K562 (cell line): ENCODE data around the gene LRPAP1. TPM values are rescaled to one million over a fixed set of nuclear protein-coding genes. Genes with fewer than 3 reads are reported as not detected.

Source experiments
- ATAC-seq: fragments of 200-7000 bp; cut with Tn5 transposase; 3 replicates; pipeline ENCODE4 v1.9.1; 2020; ENCODE audit warnings: moderate library complexity
- BruUV-seq: library from RNA; stranded (reverse); fragments of 400-500 nt; replicated peaks from 2 replicates; lab custom pipeline; 2021; lab: Mats Ljungman, UMichigan
- CTCF ChIA-PET: fragments of 300-600 bp; formaldehyde crosslinking; extraction: SDS; loops from one replicate; lab custom pipeline; 2021; ENCODE audit warnings: low intra/inter-chr PET ratio; lab: Yijun Ruan, JAX
- POLR2A ChIA-PET: fragments of 300-600, 350-650 bp; sonication (Branson Sonifier 250); formaldehyde crosslinking; extraction: SDS; loops from one replicate; lab custom pipeline; 2021; ENCODE audit warnings: antibody characterized with exemption, inconsistent platforms; lab: Yijun Ruan, JAX
- DNase-seq, 4 experiments: peaks; one replicate each; pipeline versions ENCODE4 v3.0.0 to v3.0.0-alpha.2; 2011 to 2018; ENCODE audit warnings: low spot score in 3 of 4, mixed read lengths in 3 of 4; ENCODE audit errors: extremely low read depth in 1 of 4
- FAIRE-seq: peaks from 2 replicates; lab custom pipeline; 2011; peaks lifted over from hg19 to GRCh38; lab: Jason Lieb, UNC
- H2AFZ ChIP-seq: 2 replicates; pipeline ENCODE4 v1.6.0; 2011; ENCODE audit warnings: low read depth, low read length, control low read depth, inconsistent platforms
- H3K27ac ChIP-seq: fragments of 200-600 bp; 3 replicates; pipeline ENCODE4 v1.8.0; 2011; ENCODE audit warnings: low read depth, mild to moderate bottlenecking, control low read depth, inconsistent platforms, low read length, moderate library complexity, mixed read lengths; ENCODE audit errors: extremely low read depth
- H3K27me3 ChIP-seq, 2 experiments: fragments of 300-600 bp in 1 of 2; 2 replicates in 1 of 2; 3 replicates in 1 of 2; pipeline versions ENCODE4 v1.6.0 to v1.8.0; 2011; ENCODE audit warnings: inconsistent platforms in 2 of 2, low read length in 2 of 2, mild to moderate bottlenecking in 1 of 2, mixed read lengths in 1 of 2, moderate library complexity in 1 of 2; ENCODE audit not compliant: control insufficient read depth in 2 of 2, insufficient read depth in 2 of 2
- H3K36me3 ChIP-seq: fragments of 300-600 bp; 3 replicates; pipeline ENCODE4 v1.8.0; 2011; ENCODE audit warnings: mild to moderate bottlenecking, low read length, inconsistent platforms; ENCODE audit not compliant: control insufficient read depth, insufficient read depth
- H3K4me1 ChIP-seq, 2 experiments: fragments of 200-600 bp in 1 of 2; replicated peaks in 1 of 2; 2 replicates in 1 of 2; 3 replicates in 1 of 2; pipeline versions ENCODE4 v1.5.1 to v1.8.0; 2011; ENCODE audit warnings: inconsistent platforms in 2 of 2, low read length in 2 of 2, mild to moderate bottlenecking in 1 of 2, mixed read lengths in 1 of 2, moderate library complexity in 1 of 2; ENCODE audit not compliant: control insufficient read depth in 2 of 2, insufficient read depth in 2 of 2
- H3K4me2 ChIP-seq: 2 replicates; pipeline ENCODE4 v1.6.1; 2011; ENCODE audit warnings: low read length, control low read depth, inconsistent platforms, mixed read lengths; ENCODE audit not compliant: insufficient read depth
- H3K4me3 ChIP-seq: fragments of 200-600 bp; sonication (generic), shearing (Covaris generic); 2 replicates; pipeline ENCODE4 v1.5.1; 2016; ENCODE audit warnings: control low read depth, inconsistent platforms
- H3K79me2 ChIP-seq: fragments of 200-600 bp; 3 replicates; pipeline ENCODE4 v1.8.0; 2011; ENCODE audit warnings: low read length, inconsistent platforms; ENCODE audit not compliant: control insufficient read depth, insufficient read depth
- H3K9ac ChIP-seq, 2 experiments: 2 replicates each; pipeline versions ENCODE4 v1.6.0 to v1.6.1; 2011; ENCODE audit warnings: low read depth in 2 of 2, low read length in 2 of 2, control low read depth in 1 of 2, inconsistent platforms in 1 of 2, mild to moderate bottlenecking in 1 of 2, mixed read lengths in 1 of 2; ENCODE audit not compliant: insufficient read depth in 1 of 2
- H3K9me1 ChIP-seq: one replicate; pipeline ENCODE4 v1.6.0; 2011; ENCODE audit warnings: inconsistent platforms, mild to moderate bottlenecking, low read length, moderate library complexity; ENCODE audit not compliant: control insufficient read depth, insufficient read depth
- H3K9me3 ChIP-seq: replicated peaks from 2 replicates; pipeline ENCODE4 v1.5.1; 2011; ENCODE audit warnings: low read depth, low read length, inconsistent platforms; ENCODE audit not compliant: control insufficient read depth, insufficient read depth
- H4K20me1 ChIP-seq: replicated peaks from 2 replicates; pipeline ENCODE4 v1.6.1; 2011; ENCODE audit warnings: low read length, inconsistent platforms, mixed read lengths; ENCODE audit not compliant: control insufficient read depth, insufficient read depth
- BCL6 ChIP-seq: fragments of 250-450 bp; sonication (Bioruptor Pico); IDR thresholded peaks from 2 replicates; pipeline ENCODE4 v1.4.0; 2020
- EGR1 ChIP-seq: fragments of 450-650 bp; conservative IDR thresholded peaks from 2 replicates; pipeline ENCODE4 v1.6.1; 2017; ENCODE audit warnings: mild to moderate bottlenecking
- NCOA2 ChIP-seq, 2 experiments: fragments of 450-650 bp; IDR thresholded peaks; 2 replicates each; pipeline ENCODE4 v1.6.1; 2018; ENCODE audit warnings: mild to moderate bottlenecking in 2 of 2, moderate library complexity in 1 of 2; ENCODE audit not compliant: partially characterized antibody in 2 of 2
- NFXL1 ChIP-seq: fragments of 450-650 bp; formaldehyde crosslinking; IDR thresholded peaks from 2 replicates; pipeline ENCODE4 v1.4.0; 2021; ENCODE audit warnings: mild to moderate bottlenecking
- OTX1 ChIP-seq: fragments of 450-650 bp; formaldehyde crosslinking; IDR thresholded peaks from 2 replicates; pipeline ENCODE4 v1.4.0; 2022; ENCODE audit warnings: mild to moderate bottlenecking
- PRMT5 ChIP-seq: sonication (generic); formaldehyde crosslinking; IDR thresholded peaks from 2 replicates; pipeline ENCODE4 v1.5.0; 2020; ENCODE audit warnings: missing genetic modification reagents
- PRPF4 ChIP-seq: fragments of 200-400 bp; formaldehyde crosslinking; IDR thresholded peaks from one replicate; pipeline ENCODE4 v1.6.1; 2017; ENCODE audit warnings: low read length, low read depth, mild to moderate bottlenecking; ENCODE audit not compliant: insufficient read depth, poor library complexity, severe bottlenecking
- RBBP5 ChIP-seq: fragments of 200-600 bp; sonication (generic); IDR thresholded peaks from 2 replicates; pipeline ENCODE4 v1.6.1; 2012; ENCODE audit warnings: borderline replicate concordance, mild to moderate bottlenecking, low read length, control low read depth, inconsistent platforms; ENCODE audit not compliant: insufficient read depth, poor library complexity, severe bottlenecking
- SMARCA5 ChIP-seq: fragments of 450-650 bp; IDR thresholded peaks from 2 replicates; pipeline ENCODE4 v1.6.1; 2016
- STAT5A ChIP-seq: IDR thresholded peaks from 2 replicates; pipeline ENCODE4 v1.6.1; 2012; ENCODE audit warnings: low read length, inconsistent platforms, borderline replicate concordance
- TAF9B ChIP-seq: fragments of 450-650 bp; IDR thresholded peaks from 2 replicates; pipeline ENCODE4 v1.6.1; 2018; ENCODE audit warnings: mild to moderate bottlenecking; ENCODE audit not compliant: partially characterized antibody
- ZBTB43 ChIP-seq: sonication (generic); formaldehyde crosslinking; IDR thresholded peaks from 2 replicates; pipeline ENCODE4 v1.8.0; 2023; ENCODE audit warnings: mild to moderate bottlenecking, missing genetic modification reagents
- ZNF175 ChIP-seq: fragments of 200-800 bp; sonication (Bioruptor generic); IDR thresholded peaks from 2 replicates; pipeline ENCODE4 v1.6.1; 2016; ENCODE audit warnings: low read depth, mild to moderate bottlenecking, missing genetic modification characterization, missing compliant biosample characterization
- WGBS: fragments of 100-300 bp; shearing (Covaris generic); methylation state at CpG from one replicate; pipeline ENCODE4 v1.1.6; 2016; ENCODE audit warnings: low coverage, mixed read lengths; ENCODE audit not compliant: insufficient coverage; ENCODE audit errors: missing lambda C conversion rate; 5-methylcytosine and 5-hydroxymethylcytosine counted together
- in situ Hi-C: fragments of 300-500 bp; cut with MboI; formaldehyde crosslinking; loops from 4 replicates; pipeline ENCODE4 v1.15.0; 2018; ENCODE audit warnings: inconsistent platforms, mixed read lengths
- intact Hi-C: fragments of 100-400 bp; cut with micrococcal nuclease; formaldehyde crosslinking; loops from 2 replicates; pipeline ENCODE4 v1.14.2; 2022
- polyA plus RNA-seq, 8 experiments: library from polyadenylated mRNA; depleted of rRNA in 4 of 8; stranded (reverse) in 5 of 8; unstranded in 3 of 8; fragments of >200 nt; fragmentation: Nextera tagmentation in 2 of 8; fragmentation: Illumina TruSeq in 1 of 8; extraction: Ambion mirVana in 2 of 8; extraction: Trizol in 1 of 8; gene quantifications; 2 replicates each; pipeline versions ENCODE4 v1.2.1 to v1.2.3, GENCODE V29; 2011 to 2014; ENCODE audit warnings: inconsistent platforms in 1 of 8, missing spikeins in 1 of 8
- total RNA-seq, 7 experiments: library from RNA; depleted of rRNA in 6 of 7; stranded (reverse); fragments of >200 nt in 6 of 7; fragmentation: Illumina TruSeq in 2 of 7; extraction: Trizol in 2 of 7; gene quantifications; 2 replicates each; pipeline versions ENCODE4 v1.2.1 to v1.2.3, GENCODE V29; 2011 to 2021; ENCODE audit warnings: low replicate concordance in 1 of 7

The LRPAP1 gene
- total and polyA plus RNA-seq, 9 of the 15 experiments (the other 6 are each of a cell fraction or from before 2014, with no cell fraction given), result 1.1 to 75.5 (median 41.8) TPM

- no peaks in the 10 kb centered on the region for H3K36me3 ChIP-seq
- DNase-seq, result no peak
- BruUV-seq, result no TSS peak
These were observed 54.3 kb downstream of the LRPAP1 start for GRCh38 chr4:3477750-3478430.

More at GRCh38 chr4:3477750-3478430, 54.3 kb downstream of the LRPAP1 start:
- no peaks in the 10 kb centered on the region for H3K9me3 ChIP-seq
- ATAC-seq, result no peak
- ChIA-PET CTCF (no interaction called here), POLR2A (no interaction called here)
- H3K4me3 ChIP-seq, result no peak overlapping the region
- under 1% methylated on average over 17 of the region's 23 CpGs for WGBS
- no peak for FAIRE-seq
- H3K79me2 ChIP-seq, result no peaks in the 10 kb centered on the region
- peaks cover 3% of the 10 kb centered on the region; the same call in 1 of the 2 replicates for H4K20me1 ChIP-seq
- TF ChIP-seq PRPF4 (no peak), RBBP5 (no peak), ZBTB43 (CRISPR knock-in tag) (no peak), BCL6 (CRISPR knock-in tag) (no peak), STAT5A (no peak), NCOA2 (IDR thresholded peaks at IDR 0.05; ENCODE audit: partially characterized antibody in 2 of 2) (no peak), OTX1 (CRISPR knock-in tag) (no peak), TAF9B (no peak), EGR1 (no peak), ZNF175 (no peak), NFXL1 (CRISPR knock-in tag) (no peak), PRMT5 (CRISPR knock-in tag) (no peak), SMARCA5 (no peak)
- TF ChIP-seq, all 486 proteins: peak for 0
- Histone ChIP-seq H3K27me3 (peaks cover 20 to 75% of the 10 kb centered on the region in 2 experiments; a peak in 4 of 5 replicates), H3K4me2 (no peak overlapping the region), H3K4me1 (peaks cover 0 to 33% of the 10 kb centered on the region in 2 experiments; a peak in 2 of 5 replicates), H3K9me1 (no peaks in the 10 kb centered on the region), H3K27ac (no peak overlapping the region), H3K9ac (peak overlapping the region in 1 of 2 experiments; percentile 17; a peak in 1 of 4 replicates), H2AFZ (no peak overlapping the region)
- in situ Hi-C loops (no loop called here), intact Hi-C loops (no loop called here)
